CD14-positive monocyte (primary cell): ENCODE data around the gene OFD1. TPM values are rescaled to one million over a fixed set of nuclear protein-coding genes. Genes with fewer than 3 reads are reported as not detected.

Source experiments
- DNase-seq, 3 donors: peaks; one replicate each; pipeline ENCODE4 v3.0.0-alpha.2; 2011 to 2022
- H2AFZ ChIP-seq: 2 replicates; pipeline ENCODE4 v1.6.0; 2012; ENCODE audit warnings: mild to moderate bottlenecking, low read depth, low read length, inconsistent platforms; ENCODE audit not compliant: insufficient read depth, poor library complexity, severe bottlenecking
- H3K27ac ChIP-seq, 2 donors: 1 replicate in 1 of 2; 2 replicates in 1 of 2; pipeline ENCODE4 v1.5.1; 2012 to 2013; ENCODE audit warnings: low read length in 2 of 2, control low read depth in 1 of 2, inconsistent platforms in 1 of 2, low read depth in 1 of 2, mild to moderate bottlenecking in 1 of 2
- H3K27me3 ChIP-seq, 2 donors: one replicate each; pipeline versions ENCODE4 v1.6.0 to v1.6.1; 2011 to 2013; ENCODE audit warnings: low read length in 2 of 2; ENCODE audit not compliant: control insufficient read depth in 2 of 2, insufficient read depth in 2 of 2
- H3K36me3 ChIP-seq, 2 donors: replicated peaks in 1 of 2; 1 replicate in 1 of 2; 2 replicates in 1 of 2; pipeline versions ENCODE4 v1.5.1 to v1.6.1; 2012 to 2013; ENCODE audit warnings: low read length in 2 of 2, control low read depth in 1 of 2, inconsistent platforms in 1 of 2, mild to moderate bottlenecking in 1 of 2; ENCODE audit not compliant: insufficient read depth in 2 of 2, control insufficient read depth in 1 of 2
- H3K4me1 ChIP-seq, 2 donors: 1 replicate in 1 of 2; 2 replicates in 1 of 2; pipeline versions ENCODE4 v1.5.1 to v1.6.1; 2012 to 2013; ENCODE audit warnings: low read length in 2 of 2, control low read depth in 1 of 2, inconsistent platforms in 1 of 2, mild to moderate bottlenecking in 1 of 2, moderate library complexity in 1 of 2; ENCODE audit not compliant: insufficient read depth in 2 of 2, control insufficient read depth in 1 of 2
- H3K4me2 ChIP-seq: replicated peaks from 2 replicates; pipeline ENCODE3; 2012; ENCODE audit warnings: low read length, moderate library complexity, mild to moderate bottlenecking; ENCODE audit not compliant: poor library complexity, severe bottlenecking; ENCODE audit errors: extremely low read depth
- H3K4me3 ChIP-seq, 3 experiments: fragments of 200-600 bp in 1 of 3; sonication (generic) in 1 of 3; replicated peaks in 1 of 3; 1 replicate in 2 of 3; 2 replicates in 1 of 3; pipeline ENCODE4 v1.5.1; 2011 to 2013; ENCODE audit warnings: low read length in 3 of 3, mild to moderate bottlenecking in 3 of 3, control low read depth in 2 of 3, low read depth in 2 of 3, inconsistent platforms in 1 of 3, moderate library complexity in 1 of 3
- H3K79me2 ChIP-seq: 2 replicates; pipeline ENCODE4 v1.6.0; 2012; ENCODE audit warnings: mild to moderate bottlenecking, control low read depth, inconsistent platforms, low read length, moderate library complexity; ENCODE audit not compliant: insufficient read depth
- H3K9ac ChIP-seq: 2 replicates; pipeline ENCODE4 v1.6.0; 2017; ENCODE audit warnings: low read length, mild to moderate bottlenecking; ENCODE audit not compliant: insufficient read depth, poor library complexity, severe bottlenecking
- H3K9me3 ChIP-seq, 2 donors: replicated peaks in 1 of 2; 1 replicate in 1 of 2; 2 replicates in 1 of 2; pipeline versions ENCODE4 v1.5.1 to v1.6.1; 2012 to 2013; ENCODE audit warnings: low read length in 2 of 2, control low read depth in 1 of 2; ENCODE audit not compliant: control insufficient read depth in 1 of 2, insufficient read depth in 1 of 2
- H4K20me1 ChIP-seq: 2 replicates; pipeline ENCODE4 v1.6.0; 2012; ENCODE audit warnings: mild to moderate bottlenecking, low read length, control low read depth, moderate library complexity; ENCODE audit not compliant: insufficient read depth
- H3K27ac Mint-ChIP-seq, 7 donors: one replicate each; pipeline ENCODE4 v1.8.0; 2020; ENCODE audit warnings: mild to moderate bottlenecking in 7 of 7, mixed read lengths in 7 of 7, moderate library complexity in 6 of 7, inconsistent platforms in 2 of 7
- H3K27me3 Mint-ChIP-seq, 3 donors: one replicate each; pipeline ENCODE4 v1.8.0; 2021 to 2022; ENCODE audit warnings: low read depth in 3 of 3, mild to moderate bottlenecking in 3 of 3, mixed read lengths in 3 of 3, moderate library complexity in 3 of 3, inconsistent platforms in 1 of 3
- H3K36me3 Mint-ChIP-seq, 2 donors: one replicate each; pipeline ENCODE4 v1.8.0; 2020; ENCODE audit warnings: mixed read lengths in 2 of 2, inconsistent platforms in 1 of 2, mild to moderate bottlenecking in 1 of 2
- H3K4me1 Mint-ChIP-seq: one replicate; pipeline ENCODE4 v1.8.0; 2020; ENCODE audit warnings: mild to moderate bottlenecking, mixed read lengths
- H3K4me3 Mint-ChIP-seq, 2 donors: one replicate each; pipeline ENCODE4 v1.8.0; 2020; ENCODE audit warnings: mild to moderate bottlenecking in 2 of 2, mixed read lengths in 2 of 2, moderate library complexity in 1 of 2
- H3K9me3 Mint-ChIP-seq, 7 donors: one replicate each; pipeline ENCODE4 v1.8.0; 2020 to 2022; ENCODE audit warnings: mixed read lengths in 7 of 7, mild to moderate bottlenecking in 6 of 7, moderate library complexity in 6 of 7, inconsistent platforms in 2 of 7
- CTCF ChIP-seq: fragments of 200-600 bp; IDR thresholded peaks from one replicate; pipeline ENCODE4 v1.8.0; 2022; ENCODE audit warnings: antibody characterized with exemption, mild to moderate bottlenecking
- WGBS: methylation state at CpG from one replicate; pipeline ENCODE4 v1.1.5; 2013; ENCODE audit warnings: missing lambda C conversion rate; ENCODE audit not compliant: insufficient coverage; 5-methylcytosine and 5-hydroxymethylcytosine counted together
- intact Hi-C, 2 donors: fragments of 100-400 bp; cut with micrococcal nuclease; formaldehyde crosslinking; loops; one replicate each; pipeline versions ENCODE4 v1.15.0 to v1.15.1; 2023
- polyA plus RNA-seq, 3 donors: library from polyadenylated mRNA; depleted of rRNA in 1 of 3; unstranded in 2 of 3; stranded (reverse) in 1 of 3; fragments of 300-500 nt in 2 of 3; fragments of >200 nt in 1 of 3; fragmentation: Illumina TruSeq in 2 of 3; gene quantifications; 1 replicate in 2 of 3; 2 replicates in 1 of 3; pipeline ENCODE4 v1.2.3, GENCODE V29; 2012 to 2021

The OFD1 gene
- polyA plus RNA-seq, 3 donors, result 2.4 to 10.2 (median 2.9) TPM

GRCh38 chrX:13717700-13718472 lies 16.7 kb upstream of the OFD1 start:
- TF ChIP-seq CTCF, result no peak
- Histone ChIP-seq H3K4me3 (no peak overlapping the region), H2AFZ (no peak overlapping the region), H3K4me1 (peaks cover 0 to 2% of the 10 kb centered on the region in 2 donors), H3K4me2 (no peak overlapping the region), H3K79me2 (peaks cover 5% of the 10 kb centered on the region), H3K9ac (no peak overlapping the region), H4K20me1 (no peaks in the 10 kb centered on the region), H3K27ac (no peak overlapping the region), H3K36me3 (peaks cover 9 to 40% of the 10 kb centered on the region in 2 donors), H3K9me3 (no peaks in the 10 kb centered on the region), H3K27me3 (no peaks in the 10 kb centered on the region)
- H3K9me3 Mint-ChIP-seq, result peaks cover 0 to 2% (median 0%) of the 10 kb centered on the region in 7 donors
- intact Hi-C loops, result no loop called here
- 80% methylated on average over 1 of the region's 7 CpGs for WGBS
- no peaks in the 10 kb centered on the region for H3K4me1 Mint-ChIP-seq
- H3K36me3 Mint-ChIP-seq, result peaks cover 15 to 34% of the 10 kb centered on the region in 2 donors
- no peak for DNase-seq
- peak overlapping the region in 2 of 7 donors; percentile 4 to 30 for H3K27ac Mint-ChIP-seq
- no peaks in the 10 kb centered on the region for H3K27me3 Mint-ChIP-seq
- H3K4me3 Mint-ChIP-seq, result no peak overlapping the region

GRCh38 chrX:13719192-13719856 lies 15.2 kb upstream of the OFD1 start:
- H2AFZ ChIP-seq, result no peak overlapping the region
- peaks cover 0 to 5% of the 10 kb centered on the region in 2 donors for H3K4me1 ChIP-seq
- Mint-ChIP-seq H3K4me1 (peaks cover 5% of the 10 kb centered on the region), H3K27me3 (peaks cover 0 to 2% (median 0%) of the 10 kb centered on the region in 3 donors), H3K9me3 (peaks cover 0 to 4% (median 0%) of the 10 kb centered on the region in 7 donors), H3K4me3 (no peak overlapping the region), H3K36me3 (peaks cover 17 to 26% of the 10 kb centered on the region in 2 donors), H3K27ac (peak overlapping the region in 1 of 7 donors; percentile 32)
- no peak overlapping the region for H3K4me3 ChIP-seq
- H4K20me1 ChIP-seq, result no peaks in the 10 kb centered on the region
- no peak overlapping the region for H3K27ac ChIP-seq
- no peak for DNase-seq
- intact Hi-C loops, result no loop called here
- peaks cover 9 to 40% of the 10 kb centered on the region in 2 donors for H3K36me3 ChIP-seq
- H3K9ac ChIP-seq, result no peak overlapping the region
- H3K4me2 ChIP-seq, result no peak overlapping the region
- no peak for TF ChIP-seq CTCF
- 100% methylated on average over 2 of the region's 3 CpGs for WGBS
- H3K79me2 ChIP-seq, result peaks cover 6% of the 10 kb centered on the region
- no peaks in the 10 kb centered on the region for H3K9me3 ChIP-seq
- no peaks in the 10 kb centered on the region for H3K27me3 ChIP-seq
